Esophagus squamous epithelium (tissue), 5 donors: ENCODE measurements around the gene GNB5. TPM values are rescaled to one million over a fixed set of nuclear protein-coding genes. Genes with fewer than 3 reads are reported as not detected.

Source experiments
- DNase-seq: peaks from one replicate; lab custom pipeline; 2025; lab: John Stamatoyannopoulos, UW
- H3K27ac ChIP-seq, 4 donors: fragments of 200-600 bp; sonication (generic); one replicate each; pipeline ENCODE4 v1.5.1; 2016 to 2019; ENCODE audit warnings: mild to moderate bottlenecking in 1 of 4
- H3K27me3 ChIP-seq, 4 donors: fragments of 200-600 bp; sonication (generic); 1 replicate in 3 of 4; 2 replicates in 1 of 4; pipeline versions ENCODE4 v1.5.1 to v1.6.0; 2017 to 2021; ENCODE audit warnings: antibody characterized with exemption in 1 of 4
- H3K36me3 ChIP-seq, 3 donors: fragments of 200-600 bp; sonication (generic); one replicate each; pipeline ENCODE4 v1.5.1; 2016 to 2019
- H3K4me1 ChIP-seq, 3 donors: fragments of 200-600 bp; sonication (generic); one replicate each; pipeline ENCODE4 v1.5.1; 2017 to 2019
- H3K4me3 ChIP-seq, 4 donors: fragments of 200-600 bp; sonication (generic); 1 replicate in 3 of 4; 2 replicates in 1 of 4; pipeline ENCODE4 v1.5.1; 2016 to 2019; ENCODE audit warnings: mild to moderate bottlenecking in 2 of 4, moderate library complexity in 1 of 4
- H3K9me3 ChIP-seq, 3 donors: fragments of 200-600 bp; sonication (generic); one replicate each; pipeline ENCODE4 v1.5.1; 2016 to 2019
- POLR2A ChIP-seq, 4 donors: fragments of 450-650 bp; IDR thresholded peaks; one replicate each; pipeline ENCODE4 v1.6.1; 2017; ENCODE audit warnings: antibody characterized with exemption in 4 of 4, mild to moderate bottlenecking in 4 of 4, moderate library complexity in 3 of 4
- WGBS, 2 donors: methylation state at CpG; one replicate each; pipeline ENCODE4 v1.1.5; 2018; 5-methylcytosine and 5-hydroxymethylcytosine counted together
- intact Hi-C: fragments of 100-400 bp; cut with DNase I; formaldehyde crosslinking; loops from one replicate; pipeline ENCODE4 v1.15.0; 2022
- total RNA-seq, 4 donors: library from RNA; depleted of rRNA; stranded (reverse); fragments of >200 nt; gene quantifications; one replicate each; pipeline ENCODE4 v1.1.0, GENCODE V29; 2016
- TF ChIP-seq, protein P1 (sequence below), 6 experiments: fragments of 450-650 bp in 4 of 6; fragments of 200-600 bp in 2 of 6; sonication (generic) in 2 of 6; IDR thresholded peaks; one replicate each; pipeline ENCODE4 v1.5.1; 2016 to 2019; ENCODE audit warnings: antibody characterized with exemption in 6 of 6, mild to moderate bottlenecking in 4 of 6, moderate library complexity in 4 of 6
- donor health status: DM: yes; HTN: yes; CAD: no.

GNB5 gene
- total RNA-seq, 4 donors from 2014 or later: 16.4 to 22.3 (median 19.9) TPM

DNA sequence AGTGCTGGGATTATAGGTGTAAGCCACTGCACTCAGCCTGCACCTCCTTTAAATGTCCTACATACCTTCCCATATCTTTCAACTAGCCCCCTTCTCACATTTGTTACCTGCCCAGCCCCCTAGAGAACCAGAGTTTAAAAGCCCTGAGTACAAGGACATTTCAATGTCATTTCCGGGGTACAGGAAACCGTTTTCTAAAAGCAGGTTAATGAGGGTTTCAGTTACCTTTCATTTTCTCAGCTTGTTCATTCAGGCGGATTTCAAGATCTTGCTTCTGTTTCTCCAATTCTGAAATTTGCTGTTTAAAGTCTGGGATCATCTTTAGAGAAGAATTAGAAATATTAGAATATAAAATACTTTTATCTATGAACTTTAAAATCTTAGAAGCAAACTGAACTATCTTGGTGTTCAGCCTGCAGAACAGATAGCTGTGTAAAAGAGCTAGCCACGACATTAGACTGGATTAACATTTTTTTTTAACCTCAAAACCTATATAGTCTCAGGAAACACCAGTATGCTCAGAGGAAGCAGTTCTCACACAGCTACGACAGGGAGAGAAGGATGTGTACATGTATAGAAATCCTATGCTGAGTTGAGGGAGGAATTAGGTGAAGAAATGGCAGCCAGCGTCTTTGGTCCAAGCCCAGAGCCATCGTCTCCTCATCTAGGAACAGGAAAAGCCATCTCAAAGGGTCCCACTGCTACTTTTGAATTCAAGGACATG lies 29.9 kb upstream of the GNB5 start:
- Histone ChIP-seq H3K36me3 (peaks cover 0 to 95% (median 0%) of the 10 kb centered on the region in 3 donors), H3K4me3 (no peak overlapping the region), H3K27me3 (no peaks in the 10 kb centered on the region), H3K4me1 (no peaks in the 10 kb centered on the region), H3K27ac (no peak overlapping the region), H3K9me3 (no peaks in the 10 kb centered on the region)
- no peak for TF ChIP-seq POLR2A (IDR thresholded peaks at IDR 0.05)
- TF ChIP-seq, protein P1, sequence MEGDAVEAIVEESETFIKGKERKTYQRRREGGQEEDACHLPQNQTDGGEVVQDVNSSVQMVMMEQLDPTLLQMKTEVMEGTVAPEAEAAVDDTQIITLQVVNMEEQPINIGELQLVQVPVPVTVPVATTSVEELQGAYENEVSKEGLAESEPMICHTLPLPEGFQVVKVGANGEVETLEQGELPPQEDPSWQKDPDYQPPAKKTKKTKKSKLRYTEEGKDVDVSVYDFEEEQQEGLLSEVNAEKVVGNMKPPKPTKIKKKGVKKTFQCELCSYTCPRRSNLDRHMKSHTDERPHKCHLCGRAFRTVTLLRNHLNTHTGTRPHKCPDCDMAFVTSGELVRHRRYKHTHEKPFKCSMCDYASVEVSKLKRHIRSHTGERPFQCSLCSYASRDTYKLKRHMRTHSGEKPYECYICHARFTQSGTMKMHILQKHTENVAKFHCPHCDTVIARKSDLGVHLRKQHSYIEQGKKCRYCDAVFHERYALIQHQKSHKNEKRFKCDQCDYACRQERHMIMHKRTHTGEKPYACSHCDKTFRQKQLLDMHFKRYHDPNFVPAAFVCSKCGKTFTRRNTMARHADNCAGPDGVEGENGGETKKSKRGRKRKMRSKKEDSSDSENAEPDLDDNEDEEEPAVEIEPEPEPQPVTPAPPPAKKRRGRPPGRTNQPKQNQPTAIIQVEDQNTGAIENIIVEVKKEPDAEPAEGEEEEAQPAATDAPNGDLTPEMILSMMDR (IDR thresholded peaks at IDR 0.05): no peak
- WGBS, 2 donors: 58 to 80% methylated on average over 7 of the region's 7 CpGs
- intact Hi-C loops: no loop called here
- no peak for DNase-seq

DNA sequence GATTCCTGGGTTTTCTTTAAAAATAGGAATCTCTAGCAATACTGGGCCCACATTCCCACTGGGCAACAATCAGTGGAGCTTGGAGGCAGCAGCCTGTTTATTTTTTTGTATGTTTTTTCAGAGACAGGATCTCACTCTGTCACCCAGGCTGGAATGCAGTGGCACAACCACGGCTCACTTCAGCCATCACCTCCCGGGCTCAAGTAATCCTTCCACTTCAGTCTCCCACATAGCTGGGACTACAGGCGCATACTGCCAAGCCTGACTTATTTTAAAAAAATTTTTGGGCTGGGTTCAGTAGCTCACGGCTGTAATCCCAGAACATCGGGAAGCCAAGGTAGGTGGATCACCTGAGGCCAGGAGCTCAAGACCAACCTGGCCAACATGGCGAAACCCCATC lies 29.1 kb upstream of the GNB5 start:
- Histone ChIP-seq H3K9me3 (no peaks in the 10 kb centered on the region), H3K36me3 (peaks cover 0 to 95% (median 0%) of the 10 kb centered on the region in 3 donors), H3K27me3 (no peaks in the 10 kb centered on the region), H3K27ac (no peak overlapping the region), H3K4me3 (no peak overlapping the region), H3K4me1 (no peaks in the 10 kb centered on the region)
- no peak for TF ChIP-seq POLR2A (IDR thresholded peaks at IDR 0.05)
- TF ChIP-seq, protein P1 (IDR thresholded peaks at IDR 0.05): no peak
- WGBS, 2 donors: 73 to 83% methylated on average over 6 of the region's 6 CpGs
- DNase-seq: no peak
- intact Hi-C loops: no loop called here

DNA sequence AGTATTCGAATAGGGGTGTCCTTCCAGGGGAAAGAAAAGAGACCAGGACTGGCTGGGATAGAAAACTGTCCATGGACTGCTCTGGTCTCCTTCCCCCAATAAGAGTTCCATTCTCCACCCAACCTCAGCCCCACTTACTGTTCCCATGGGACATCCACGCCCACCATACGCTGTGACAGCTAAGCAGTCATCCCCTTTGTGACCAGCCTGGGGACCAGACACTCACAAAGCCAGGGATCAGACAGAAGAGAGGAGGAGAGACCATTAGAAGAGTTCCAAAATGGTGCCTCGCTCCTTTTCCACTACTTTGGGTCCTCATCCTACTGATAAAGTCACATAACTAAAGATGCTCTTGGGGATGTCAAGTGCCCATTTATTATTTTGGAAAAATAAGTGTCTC lies 27.6 kb upstream of the GNB5 start:
- 89 to 94% methylated on average over 4 of the region's 4 CpGs for WGBS, 2 donors
- intact Hi-C loops: no loop called here
- peaks cover 0 to 95% (median 0%) of the 10 kb centered on the region in 3 donors for H3K36me3 ChIP-seq

DNA sequence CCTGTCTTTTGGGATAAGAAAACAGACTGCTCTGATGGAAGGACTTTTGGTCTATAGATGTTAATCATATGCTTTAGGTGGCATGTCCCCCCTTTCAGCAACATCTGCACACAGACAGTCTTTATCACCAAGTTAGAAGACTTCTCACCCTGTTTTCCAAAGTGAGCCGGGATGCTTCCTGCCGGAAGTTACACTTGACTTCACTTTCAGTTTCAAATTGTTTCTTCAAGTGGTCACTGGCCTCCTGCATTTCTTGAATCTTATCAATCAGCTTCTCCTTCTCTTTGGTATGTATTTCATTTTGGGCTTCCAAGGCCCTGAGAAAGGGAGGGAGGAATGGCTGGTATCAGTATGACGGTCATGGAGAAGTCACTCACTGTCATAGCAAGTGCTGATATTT lies 27.2 kb upstream of the GNB5 start:
- Histone ChIP-seq H3K27me3 (no peaks in the 10 kb centered on the region), H3K36me3 (peaks cover 0 to 95% (median 0%) of the 10 kb centered on the region in 3 donors), H3K27ac (no peak overlapping the region), H3K4me3 (no peak overlapping the region), H3K9me3 (no peaks in the 10 kb centered on the region), H3K4me1 (no peaks in the 10 kb centered on the region)
- intact Hi-C loops: no loop called here
- WGBS, 2 donors: 80 to 82% methylated on average over 3 of the region's 3 CpGs
- DNase-seq: no peak
- no peak for TF ChIP-seq POLR2A (IDR thresholded peaks at IDR 0.05)
- TF ChIP-seq, protein P1 (IDR thresholded peaks at IDR 0.05): no peak

More for the DNA sequence above, 27.6 kb upstream of the GNB5 start:
- no peak for TF ChIP-seq POLR2A (IDR thresholded peaks at IDR 0.05)
- TF ChIP-seq, protein P1 (IDR thresholded peaks at IDR 0.05): no peak
- no peak overlapping the region for H3K4me3 ChIP-seq
- no peak for DNase-seq
- H3K27ac ChIP-seq: no peak overlapping the region
- no peaks in the 10 kb centered on the region for H3K9me3 ChIP-seq
- H3K27me3 ChIP-seq: no peaks in the 10 kb centered on the region
- no peaks in the 10 kb centered on the region for H3K4me1 ChIP-seq

DNA sequence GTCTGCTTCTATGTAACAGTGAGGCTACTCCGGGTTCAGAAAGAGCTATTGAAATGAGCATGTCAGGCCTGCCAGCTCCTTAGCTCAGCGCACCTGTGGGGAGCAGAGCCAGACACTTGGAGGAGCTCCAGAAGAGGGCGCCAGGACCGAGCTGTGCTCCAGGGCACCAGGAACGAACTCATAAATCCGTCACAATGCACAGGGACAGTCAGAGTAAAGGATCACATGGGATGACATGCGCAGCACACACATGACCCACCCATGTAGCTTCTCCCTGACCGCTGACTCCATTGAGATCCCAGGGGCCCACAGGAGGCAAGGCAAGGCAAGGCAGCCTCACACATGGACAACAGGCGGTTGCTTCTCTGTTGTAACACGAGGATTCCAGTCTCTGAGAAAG lies 26.0 kb upstream of the GNB5 start:
- no peak for DNase-seq
- H3K36me3 ChIP-seq: peaks cover 0 to 95% (median 0%) of the 10 kb centered on the region in 3 donors

More for the DNA sequence above, 26.0 kb upstream of the GNB5 start:
- Histone ChIP-seq H3K4me1 (no peaks in the 10 kb centered on the region), H3K9me3 (no peaks in the 10 kb centered on the region), H3K27me3 (no peaks in the 10 kb centered on the region), H3K4me3 (no peak overlapping the region), H3K27ac (no peak overlapping the region)
- TF ChIP-seq, protein P1 (IDR thresholded peaks at IDR 0.05): peak in 1 of 6 experiments; percentile 37
- TF ChIP-seq POLR2A (IDR thresholded peaks at IDR 0.05): no peak
- 64 to 73% methylated on average over 2 to 10 of the region's 10 CpGs for WGBS, 2 donors
- intact Hi-C loops: no loop called here
